Astrocyte (in vitro differentiated cells and primary cell): ENCODE results near the gene CILP2. TPM values are rescaled to one million over a fixed set of nuclear protein-coding genes. Genes with fewer than 3 reads are reported as not detected.

Experiments
- DNase-seq: peaks from one replicate; pipeline ENCODE4 v3.0.0-alpha.2; 2010; ENCODE audit warnings: low read depth
- FAIRE-seq: peaks from 2 replicates; lab custom pipeline; 2011; peaks lifted over from hg19 to GRCh38; lab: Jason Lieb, UNC
- H2AFZ ChIP-seq: 2 replicates; pipeline ENCODE4 v1.6.0; 2012; ENCODE audit warnings: low read depth, low read length, inconsistent platforms
- H3K27ac ChIP-seq: 2 replicates; pipeline ENCODE4 v1.5.1; 2011; ENCODE audit warnings: low read depth, low read length, inconsistent platforms
- H3K27me3 ChIP-seq: 2 replicates; pipeline ENCODE4 v1.6.0; 2011; ENCODE audit warnings: low read length, inconsistent platforms; ENCODE audit not compliant: insufficient read depth
- H3K36me3 ChIP-seq: 2 replicates; pipeline ENCODE4 v1.5.1; 2011; ENCODE audit warnings: low read length, inconsistent platforms; ENCODE audit not compliant: insufficient read depth
- H3K4me1 ChIP-seq: 2 replicates; pipeline ENCODE4 v1.5.1; 2011; ENCODE audit warnings: low read length, inconsistent platforms; ENCODE audit not compliant: insufficient read depth
- H3K4me2 ChIP-seq: 2 replicates; pipeline ENCODE4 v1.6.0; 2012; ENCODE audit warnings: low read length, inconsistent platforms
- H3K4me3 ChIP-seq: 2 replicates; pipeline ENCODE4 v1.5.1; 2011; ENCODE audit warnings: low read depth, mild to moderate bottlenecking, low read length, inconsistent platforms; ENCODE audit not compliant: insufficient read depth
- H3K79me2 ChIP-seq: 2 replicates; pipeline ENCODE4 v1.6.0; 2012; ENCODE audit warnings: mild to moderate bottlenecking, low read length, inconsistent platforms; ENCODE audit not compliant: insufficient read depth
- H3K9ac ChIP-seq: 2 replicates; pipeline ENCODE4 v1.6.0; 2012; ENCODE audit warnings: mild to moderate bottlenecking, low read length, inconsistent platforms
- H3K9me3 ChIP-seq: 2 replicates; pipeline ENCODE4 v1.5.1; 2012; ENCODE audit warnings: low read depth, mild to moderate bottlenecking, low read length, inconsistent platforms; ENCODE audit not compliant: insufficient read depth
- H4K20me1 ChIP-seq: 2 replicates; pipeline ENCODE4 v1.6.0; 2012; ENCODE audit warnings: low read length, inconsistent platforms; ENCODE audit not compliant: insufficient read depth
- H3K27ac Mint-ChIP-seq: one replicate; pipeline ENCODE4 v1.8.0; 2021; ENCODE audit warnings: mild to moderate bottlenecking, mixed read lengths; ENCODE audit not compliant: unreplicated experiment
- H3K27me3 Mint-ChIP-seq: one replicate; pipeline ENCODE4 v1.8.0; 2021; ENCODE audit warnings: low read depth, mixed read lengths; ENCODE audit not compliant: unreplicated experiment
- H3K36me3 Mint-ChIP-seq: one replicate; pipeline ENCODE4 v1.8.0; 2021; ENCODE audit warnings: low read depth, mixed read lengths; ENCODE audit not compliant: unreplicated experiment
- H3K4me1 Mint-ChIP-seq: one replicate; pipeline ENCODE4 v1.8.0; 2021; ENCODE audit warnings: low read depth, mixed read lengths; ENCODE audit not compliant: unreplicated experiment
- H3K4me3 Mint-ChIP-seq: one replicate; pipeline ENCODE4 v1.8.0; 2021; ENCODE audit warnings: mild to moderate bottlenecking, moderate library complexity, mixed read lengths; ENCODE audit not compliant: unreplicated experiment
- H3K9me3 Mint-ChIP-seq: one replicate; pipeline ENCODE4 v1.8.0; 2021; ENCODE audit warnings: mild to moderate bottlenecking, mixed read lengths; ENCODE audit not compliant: unreplicated experiment
- EZH2 ChIP-seq: IDR thresholded peaks from 2 replicates; pipeline ENCODE4 v1.6.1; 2012; ENCODE audit warnings: mild to moderate bottlenecking, low read length, inconsistent platforms; ENCODE audit not compliant: insufficient read depth
- total RNA-seq: library from RNA; stranded (reverse); gene quantifications from 2 replicates; pipeline ENCODE4 v1.2.1, GENCODE V29; 2021
- TF ChIP-seq, protein P1 (sequence below): IDR thresholded peaks from 2 replicates; pipeline ENCODE4 v1.5.1; 2011; ENCODE audit warnings: low read depth, mild to moderate bottlenecking, inconsistent platforms, low read length, moderate library complexity; ENCODE audit not compliant: insufficient read depth

The CILP2 gene
- total RNA-seq, 1 donor from 2014 or later: 3.9 TPM

DNA sequence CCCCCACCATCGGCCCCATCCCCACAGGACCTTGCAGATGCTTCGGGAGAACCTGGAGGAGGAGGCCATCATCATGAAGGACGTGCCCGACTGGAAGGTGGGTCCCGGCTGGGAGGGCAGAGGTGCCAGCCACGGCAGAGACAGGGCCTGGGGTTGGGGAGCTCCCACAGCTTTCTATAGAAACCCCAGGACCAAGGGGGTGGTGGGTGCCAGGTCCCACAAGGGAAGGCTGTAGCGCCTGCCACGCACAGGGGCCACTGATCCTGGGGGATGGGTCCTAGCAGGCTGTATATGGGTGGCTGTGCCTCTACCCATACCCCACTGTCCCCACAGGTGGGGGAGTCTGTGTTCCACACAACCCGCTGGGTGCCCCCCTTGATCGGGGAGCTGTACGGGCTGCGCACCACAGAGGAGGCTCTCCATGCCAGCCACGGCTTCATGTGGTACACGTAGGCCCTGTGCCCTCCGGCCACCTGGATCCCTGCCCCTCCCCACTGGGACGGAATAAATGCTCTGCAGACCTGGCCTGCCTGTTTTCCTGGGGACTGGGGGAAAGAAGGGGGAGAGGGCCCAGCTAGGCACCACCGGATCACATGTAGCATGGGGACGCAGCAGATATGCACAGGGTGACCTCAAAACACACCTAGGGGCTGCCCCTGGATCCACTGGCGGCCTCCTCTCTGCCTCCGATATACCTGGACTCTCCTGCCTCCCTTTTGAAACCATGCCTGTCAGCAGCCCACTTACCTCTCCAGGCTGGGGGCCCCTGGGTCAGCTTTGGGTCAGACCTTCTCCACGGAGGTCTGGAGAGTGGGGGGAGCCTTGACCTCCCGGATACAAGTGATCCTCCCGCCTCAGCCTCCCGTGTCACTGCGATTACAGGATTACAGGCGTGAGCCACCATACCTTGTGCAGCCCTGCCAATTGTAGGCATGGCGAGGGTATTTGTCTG lies 10.1 kb upstream of the CILP2 start:
- peaks cover 26% of the 10 kb centered on the region for H3K79me2 ChIP-seq
- Mint-ChIP-seq H3K4me1 (peaks cover 16% of the 10 kb centered on the region), H3K9me3 (no peaks in the 10 kb centered on the region), H3K27me3 (no peaks in the 10 kb centered on the region), H3K4me3 (no peak overlapping the region), H3K27ac (no peak overlapping the region), H3K36me3 (peaks cover 7% of the 10 kb centered on the region)
- H3K27ac ChIP-seq: no peak overlapping the region
- H4K20me1 ChIP-seq: peaks cover 74% of the 10 kb centered on the region
- TF ChIP-seq, protein P1, sequence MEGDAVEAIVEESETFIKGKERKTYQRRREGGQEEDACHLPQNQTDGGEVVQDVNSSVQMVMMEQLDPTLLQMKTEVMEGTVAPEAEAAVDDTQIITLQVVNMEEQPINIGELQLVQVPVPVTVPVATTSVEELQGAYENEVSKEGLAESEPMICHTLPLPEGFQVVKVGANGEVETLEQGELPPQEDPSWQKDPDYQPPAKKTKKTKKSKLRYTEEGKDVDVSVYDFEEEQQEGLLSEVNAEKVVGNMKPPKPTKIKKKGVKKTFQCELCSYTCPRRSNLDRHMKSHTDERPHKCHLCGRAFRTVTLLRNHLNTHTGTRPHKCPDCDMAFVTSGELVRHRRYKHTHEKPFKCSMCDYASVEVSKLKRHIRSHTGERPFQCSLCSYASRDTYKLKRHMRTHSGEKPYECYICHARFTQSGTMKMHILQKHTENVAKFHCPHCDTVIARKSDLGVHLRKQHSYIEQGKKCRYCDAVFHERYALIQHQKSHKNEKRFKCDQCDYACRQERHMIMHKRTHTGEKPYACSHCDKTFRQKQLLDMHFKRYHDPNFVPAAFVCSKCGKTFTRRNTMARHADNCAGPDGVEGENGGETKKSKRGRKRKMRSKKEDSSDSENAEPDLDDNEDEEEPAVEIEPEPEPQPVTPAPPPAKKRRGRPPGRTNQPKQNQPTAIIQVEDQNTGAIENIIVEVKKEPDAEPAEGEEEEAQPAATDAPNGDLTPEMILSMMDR: no peak
- peaks cover 3% of the 10 kb centered on the region for H3K36me3 ChIP-seq
- DNase-seq: no peak
- H3K4me2 ChIP-seq: no peak overlapping the region
- no peak overlapping the region for H2AFZ ChIP-seq
- no peak overlapping the region for H3K4me3 ChIP-seq
- no peaks in the 10 kb centered on the region for H3K4me1 ChIP-seq
- no peaks in the 10 kb centered on the region for H3K27me3 ChIP-seq
- no peak for FAIRE-seq
- no peak overlapping the region for H3K9ac ChIP-seq
- H3K9me3 ChIP-seq: no peaks in the 10 kb centered on the region

DNA sequence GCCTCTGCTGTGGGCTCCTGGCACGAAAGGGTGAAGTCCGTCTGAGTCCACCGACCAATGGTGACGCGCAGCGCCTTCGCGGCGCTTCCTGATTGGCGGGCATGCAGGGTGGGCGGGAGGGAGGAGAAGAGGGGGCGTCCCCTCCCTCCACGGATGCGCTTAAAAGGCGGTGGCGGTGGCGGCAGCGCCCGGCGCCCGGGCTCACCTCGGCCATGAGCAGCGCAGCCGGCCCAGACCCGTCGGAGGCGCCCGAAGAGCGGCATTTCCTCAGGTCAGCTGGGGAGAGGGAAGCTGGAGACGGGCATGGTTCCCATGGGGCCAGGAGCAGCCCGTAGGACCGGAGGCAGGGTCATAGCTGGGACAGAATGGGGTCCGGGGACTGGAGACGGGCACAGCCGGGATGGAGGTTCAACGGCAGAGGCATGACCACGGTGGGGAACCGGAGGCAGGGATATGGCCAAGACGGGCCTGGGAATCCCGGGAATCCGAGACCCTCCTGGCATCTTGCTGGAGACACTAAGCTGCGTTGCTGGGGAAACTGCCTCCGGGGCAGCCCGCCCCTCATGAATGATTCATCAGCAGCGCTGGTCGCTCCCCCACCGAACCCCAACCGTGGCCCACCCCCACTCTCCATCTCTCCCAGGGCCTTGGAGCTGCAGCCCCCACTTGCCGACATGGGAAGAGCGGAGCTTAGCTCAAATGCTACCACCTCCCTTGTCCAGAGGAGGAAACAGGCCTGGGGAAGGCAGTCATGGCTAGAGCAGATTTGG lies 9.2 kb upstream of the CILP2 start, which contains the start of gene YJEFN3:
TSS of gene YJEFN3 (plus strand) at position 191 of the 770 bp plus-strand sequence. CDS start at position 213, 22 bp downstream.
- Histone ChIP-seq H3K79me2 (peaks cover 16% of the 10 kb centered on the region), H3K9ac (no peak within 1 kb of the TSS), H3K9me3 (no peaks in the 10 kb centered on the region), H3K4me1 (no peaks in the 10 kb centered on the region), H3K27me3 (no peaks in the 10 kb centered on the region), H3K27ac (no peak within 1 kb of the TSS), H3K36me3 (peaks cover 3% of the 10 kb centered on the region), H4K20me1 (peaks cover 69% of the 10 kb centered on the region), H2AFZ (no peak within 1 kb of the TSS), H3K4me2 (peak within 1 kb of the TSS; percentile 71), H3K4me3 (no peak within 1 kb of the TSS)
- no peak within 1 kb of the TSS for H3K27ac Mint-ChIP-seq
- no peak for FAIRE-seq
- TF ChIP-seq, protein P1: no peak
- TF ChIP-seq EZH2: no peak
- no peak within 1 kb of the TSS for H3K4me3 Mint-ChIP-seq
- H3K36me3 Mint-ChIP-seq: peaks cover 7% of the 10 kb centered on the region
- peak; percentile 32 for DNase-seq
- no peaks in the 10 kb centered on the region for H3K27me3 Mint-ChIP-seq
- H3K4me1 Mint-ChIP-seq: peaks cover 18% of the 10 kb centered on the region
- no peaks in the 10 kb centered on the region for H3K9me3 Mint-ChIP-seq
